ENCODE results near the gene COPE. TPM values are rescaled to one million over a fixed set of nuclear protein-coding genes. Genes with fewer than 3 reads are reported as not detected.

The COPE gene
- total and polyA plus RNA-seq, 2 of the 4 experiments (the other 2 are of a cell fraction): 347 to 461 TPM

DNA sequence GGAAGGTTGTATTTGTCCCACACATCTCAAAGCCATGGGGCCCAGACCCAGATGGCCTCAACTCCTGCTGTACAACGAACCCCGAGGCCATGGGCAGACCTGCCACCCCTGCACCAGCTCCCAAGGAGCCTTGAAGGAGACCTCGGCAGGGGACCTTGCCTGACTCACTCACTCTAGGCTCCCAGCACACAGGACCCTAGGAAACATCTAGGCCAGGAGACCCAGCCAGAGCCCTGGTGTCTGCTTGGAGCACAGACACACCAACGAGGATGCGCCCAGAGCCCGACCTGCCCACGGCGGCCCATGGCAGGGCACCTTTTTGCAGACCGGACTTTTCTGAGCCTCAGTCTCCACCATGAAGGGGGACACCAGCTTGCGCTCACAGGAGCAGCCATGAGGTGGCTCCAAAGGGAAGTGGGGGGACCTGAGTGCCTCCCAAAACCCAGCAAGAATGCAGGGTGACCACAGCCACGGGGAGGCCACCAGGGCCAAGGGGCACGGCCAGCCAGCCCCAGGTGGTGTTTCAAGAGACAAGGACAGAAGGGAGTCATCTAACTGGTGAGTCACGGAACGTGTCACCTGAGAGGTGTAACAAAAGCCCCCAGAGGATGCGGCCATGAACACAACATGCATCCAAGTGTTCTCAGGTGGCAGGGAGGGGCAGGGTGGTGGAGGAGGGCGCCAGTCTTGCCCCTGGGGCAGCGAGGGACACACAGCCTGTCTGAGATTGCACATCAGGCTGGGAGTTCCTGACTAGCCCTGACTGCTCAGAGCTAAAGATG, 18.3 kb downstream of the COPE start:
- Histone ChIP-seq H3K56ac (ENCODE audit: extremely low read depth, insufficient read depth, low read length) (no peak overlapping the region), H3K9me3 (ENCODE audit: control insufficient read depth, insufficient read depth, low read length) (no peaks in the 10 kb centered on the region), H3K36me3 (ENCODE audit: control insufficient read depth, insufficient read depth, low read length) (peaks cover 50% of the 10 kb centered on the region), H3K14ac (replicated peaks; ENCODE audit: low read depth, low read length) (no peak overlapping the region), H4K91ac (ENCODE audit: insufficient read depth, low read depth, low read length) (no peak overlapping the region), H3K27me3 (ENCODE audit: control insufficient read depth, insufficient read depth, low read length) (no peaks in the 10 kb centered on the region; the same call in 1 of the 2 replicates), H3K79me1 (ENCODE audit: low read depth in 1 of 2, low read length in 2 of 2) (peaks cover 0 to 3% of the 10 kb centered on the region in 2 experiments; a peak in 1 of 4 replicates), H4K20me1 (ENCODE audit: insufficient read depth, low read length) (peaks cover 28% of the 10 kb centered on the region), H3K9me1 (ENCODE audit: insufficient read depth, low read length) (no peaks in the 10 kb centered on the region), H2BK5ac (ENCODE audit: low read depth, low read length, poor library complexity, severe bottlenecking) (no peak overlapping the region), H2AK9ac (replicated peaks; ENCODE audit: low read depth, low read length, poor library complexity) (no peak overlapping the region), H3K4ac (ENCODE audit: low read depth, low read length) (no peak overlapping the region), H2BK15ac (ENCODE audit: low read depth, low read length) (no peak overlapping the region), H3K9ac (ENCODE audit: low read depth, low read length) (no peak overlapping the region), H3K4me1 (ENCODE audit: control insufficient read depth, insufficient read depth, low read length) (peaks cover 2% of the 10 kb centered on the region; the same call in 1 of the 2 replicates), H2BK20ac (ENCODE audit: low read depth, low read length) (no peak overlapping the region), H2AK5ac (ENCODE audit: low read depth, low read length) (no peak overlapping the region), H3K18ac (ENCODE audit: low read depth, low read length) (no peak overlapping the region), H4K8ac (ENCODE audit: low read depth in 2 of 2, low read length in 2 of 2) (no peak overlapping the region), H3K4me3 (ENCODE audit: insufficient read depth, low read depth, low read length) (no peak overlapping the region), H2AFZ (replicated peaks; ENCODE audit: low read length, poor library complexity) (no peak overlapping the region), H3K27ac (ENCODE audit: insufficient read depth, low read length) (no peak overlapping the region), H4K5ac (ENCODE audit: low read depth, low read length) (no peak overlapping the region), H2BK120ac (ENCODE audit: low read depth, low read length) (no peak overlapping the region), H3K23ac (ENCODE audit: low read depth, low read length) (no peak overlapping the region), H3K4me2 (ENCODE audit: low read depth, low read length) (no peak overlapping the region)
- DNase-seq (no peak), ATAC-seq (ENCODE audit: low read depth) (no peak)
- in situ Hi-C loops (cut with MboI; ENCODE audit: low sequenced_read_pairs): no loop called here
- ChIA-PET CTCF (no interaction called here), POLR2A (ENCODE audit: unreplicated experiment) (interaction anchor here (0.5 kb wide), 1 partner anchor 344 kb away, joined by 5 read pairs; no protein-coding TSS in a partner anchor)
- no TSS peak for BruUV-seq (replicated peaks)
- dilution Hi-C loops (cut with HindIII; ENCODE audit: low sequenced_read_pairs, unreplicated experiment): no loop called here
- no peak for TF ChIP-seq RCOR1 (IDR thresholded peaks at IDR 0.05; ENCODE audit: insufficient replicate concordance, low read length)
- no peak for TF ChIP-seq CHD1 (IDR thresholded peaks at IDR 0.05; ENCODE audit: low read depth, low read length)
- TF ChIP-seq, protein P1, sequence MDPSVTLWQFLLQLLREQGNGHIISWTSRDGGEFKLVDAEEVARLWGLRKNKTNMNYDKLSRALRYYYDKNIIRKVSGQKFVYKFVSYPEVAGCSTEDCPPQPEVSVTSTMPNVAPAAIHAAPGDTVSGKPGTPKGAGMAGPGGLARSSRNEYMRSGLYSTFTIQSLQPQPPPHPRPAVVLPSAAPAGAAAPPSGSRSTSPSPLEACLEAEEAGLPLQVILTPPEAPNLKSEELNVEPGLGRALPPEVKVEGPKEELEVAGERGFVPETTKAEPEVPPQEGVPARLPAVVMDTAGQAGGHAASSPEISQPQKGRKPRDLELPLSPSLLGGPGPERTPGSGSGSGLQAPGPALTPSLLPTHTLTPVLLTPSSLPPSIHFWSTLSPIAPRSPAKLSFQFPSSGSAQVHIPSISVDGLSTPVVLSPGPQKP (IDR thresholded peaks at IDR 0.05; ENCODE audit: borderline replicate concordance, low read depth, low read length): no peak
- no peak for TF ChIP-seq BHLHE40 (IDR thresholded peaks at IDR 0.05; ENCODE audit: low read depth, low read length)
- TF ChIP-seq, protein P2, sequence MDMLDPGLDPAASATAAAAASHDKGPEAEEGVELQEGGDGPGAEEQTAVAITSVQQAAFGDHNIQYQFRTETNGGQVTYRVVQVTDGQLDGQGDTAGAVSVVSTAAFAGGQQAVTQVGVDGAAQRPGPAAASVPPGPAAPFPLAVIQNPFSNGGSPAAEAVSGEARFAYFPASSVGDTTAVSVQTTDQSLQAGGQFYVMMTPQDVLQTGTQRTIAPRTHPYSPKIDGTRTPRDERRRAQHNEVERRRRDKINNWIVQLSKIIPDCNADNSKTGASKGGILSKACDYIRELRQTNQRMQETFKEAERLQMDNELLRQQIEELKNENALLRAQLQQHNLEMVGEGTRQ (IDR thresholded peaks at IDR 0.05; ENCODE audit: low read depth, low read length): no peak
- TF ChIP-seq POLR2A (IDR thresholded peaks at IDR 0.05; ENCODE audit: low read depth, low read length): no peak
- intact Hi-C loops (cut with micrococcal nuclease): no loop called here
- 93% methylated on average over 12 of the region's 17 CpGs; no CpG with 5 or more reads in 1 of the 2 experiments for WGBS, 2 experiments (ENCODE audit: extremely low coverage in 2 of 2, insufficient read length in 1 of 2)
